ENCODE results near the gene GABRP.

Gene GABRP

DNA sequence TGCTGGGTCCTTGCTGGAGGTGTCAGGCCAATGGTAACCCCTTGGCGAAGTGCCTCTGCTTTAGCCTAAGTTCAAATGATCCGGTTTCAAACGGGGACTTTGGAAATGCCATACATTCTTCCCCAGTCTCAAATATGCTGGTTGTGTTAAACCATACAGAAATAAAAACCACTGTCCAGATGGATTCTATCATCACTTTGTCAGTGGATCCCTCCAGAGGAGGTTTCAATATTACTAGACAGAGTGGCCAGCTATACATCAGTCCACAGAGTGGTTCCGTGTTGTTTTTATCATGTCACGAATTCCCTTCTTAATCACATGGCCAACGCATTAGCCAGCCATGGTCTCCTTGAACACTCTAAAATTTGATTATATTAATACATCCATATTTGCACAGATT lies 71.0 kb downstream of the GABRP start:
- CTCF ChIA-PET: no interaction called here

DNA sequence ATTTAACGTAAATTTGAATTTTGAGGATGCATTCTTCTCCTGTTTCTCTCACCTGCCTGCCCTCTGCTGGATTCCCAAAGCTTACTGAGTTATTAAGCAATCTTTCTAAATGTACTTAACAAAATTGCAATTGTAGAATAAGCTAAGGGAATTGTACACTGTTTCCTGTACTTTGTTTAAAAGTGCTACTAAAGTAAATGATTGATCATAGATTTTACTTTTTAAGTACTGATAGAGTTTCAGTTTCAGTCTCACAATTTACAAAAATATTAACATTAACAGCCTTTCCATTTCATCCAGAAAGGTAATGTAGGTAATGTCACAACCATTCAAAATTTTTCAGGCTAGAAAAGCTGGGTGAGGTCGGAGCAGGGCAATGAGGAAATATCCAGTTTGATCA lies 73.5 kb downstream of the GABRP start:
- DNase-seq (ENCODE audit: low read depth, low spot score): no peak
- ChIA-PET POLR2A (no interaction called here), CTCF (no interaction called here)
- TF ChIP-seq, protein P1, sequence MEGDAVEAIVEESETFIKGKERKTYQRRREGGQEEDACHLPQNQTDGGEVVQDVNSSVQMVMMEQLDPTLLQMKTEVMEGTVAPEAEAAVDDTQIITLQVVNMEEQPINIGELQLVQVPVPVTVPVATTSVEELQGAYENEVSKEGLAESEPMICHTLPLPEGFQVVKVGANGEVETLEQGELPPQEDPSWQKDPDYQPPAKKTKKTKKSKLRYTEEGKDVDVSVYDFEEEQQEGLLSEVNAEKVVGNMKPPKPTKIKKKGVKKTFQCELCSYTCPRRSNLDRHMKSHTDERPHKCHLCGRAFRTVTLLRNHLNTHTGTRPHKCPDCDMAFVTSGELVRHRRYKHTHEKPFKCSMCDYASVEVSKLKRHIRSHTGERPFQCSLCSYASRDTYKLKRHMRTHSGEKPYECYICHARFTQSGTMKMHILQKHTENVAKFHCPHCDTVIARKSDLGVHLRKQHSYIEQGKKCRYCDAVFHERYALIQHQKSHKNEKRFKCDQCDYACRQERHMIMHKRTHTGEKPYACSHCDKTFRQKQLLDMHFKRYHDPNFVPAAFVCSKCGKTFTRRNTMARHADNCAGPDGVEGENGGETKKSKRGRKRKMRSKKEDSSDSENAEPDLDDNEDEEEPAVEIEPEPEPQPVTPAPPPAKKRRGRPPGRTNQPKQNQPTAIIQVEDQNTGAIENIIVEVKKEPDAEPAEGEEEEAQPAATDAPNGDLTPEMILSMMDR (IDR thresholded peaks at IDR 0.05; ENCODE audit: insufficient read depth, low read length, missing control alignments): no peak
- no peak overlapping the region for H3K4me3 ChIP-seq (ENCODE audit: low read depth, low read length)

More for the DNA sequence above, 71.0 kb downstream of the GABRP start:
- POLR2A ChIA-PET: no interaction called here
- TF ChIP-seq, protein P1 (IDR thresholded peaks at IDR 0.05; ENCODE audit: insufficient read depth, low read length, missing control alignments): no peak
- no peak for DNase-seq (ENCODE audit: low read depth, low spot score)
- H3K4me3 ChIP-seq (ENCODE audit: low read depth, low read length): no peak overlapping the region

GRCh38 chr5:170860415-170860814 lies 76.9 kb downstream of the GABRP start:
- DNase-seq (ENCODE audit: low read depth, low spot score): no peak
- CTCF ChIA-PET: no interaction called here
- POLR2A ChIA-PET: no interaction called here
- TF ChIP-seq, protein P1 (IDR thresholded peaks at IDR 0.05; ENCODE audit: insufficient read depth, low read length, missing control alignments): no peak
- H3K4me3 ChIP-seq (ENCODE audit: low read depth, low read length): no peak overlapping the region

DNA sequence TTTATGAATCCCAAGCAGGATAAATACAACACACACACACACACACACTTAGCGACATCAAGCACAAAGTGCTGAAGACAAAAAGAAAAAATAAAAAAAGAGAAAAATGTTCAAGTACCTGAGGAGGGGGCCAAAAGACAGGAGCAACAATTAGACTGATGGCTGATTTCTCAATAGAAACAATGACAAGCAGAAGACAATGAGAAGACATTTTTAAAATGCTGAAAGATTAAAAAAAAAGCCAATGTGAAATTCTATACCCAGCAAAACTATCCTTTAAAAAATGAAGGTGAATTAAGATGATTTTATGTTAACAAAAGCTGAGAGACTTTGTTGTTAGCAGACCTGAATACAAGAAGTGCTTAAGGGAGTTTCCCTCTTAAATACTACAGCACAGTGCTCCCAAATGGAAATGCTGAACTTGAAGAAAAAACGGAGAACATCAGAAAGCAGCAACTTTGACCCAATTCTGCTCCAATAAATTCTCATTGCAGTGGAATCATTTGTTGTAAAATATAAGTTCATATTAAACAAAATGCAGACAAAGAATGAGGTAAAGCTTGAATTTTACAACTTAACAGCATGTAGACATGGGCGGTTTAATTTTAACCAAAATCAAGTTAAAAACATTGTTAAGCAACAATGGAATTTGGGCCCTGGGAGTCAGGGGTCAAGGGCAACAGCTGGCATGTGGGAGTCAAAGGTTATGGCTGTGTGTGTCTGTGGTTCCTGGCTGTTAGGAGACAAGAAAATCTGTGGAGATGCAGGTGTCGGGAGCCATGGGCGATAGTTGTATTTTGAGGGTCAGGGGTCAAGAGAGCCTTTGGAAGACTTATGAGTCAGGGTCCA lies 77.5 kb downstream of the GABRP start:
- peak overlapping the region; percentile 69 for H3K4me3 ChIP-seq (ENCODE audit: low read depth, low read length)
- POLR2A ChIA-PET: no interaction called here
- DNase-seq (ENCODE audit: low read depth, low spot score): no peak
- CTCF ChIA-PET: no interaction called here
- TF ChIP-seq, protein P1 (IDR thresholded peaks at IDR 0.05; ENCODE audit: insufficient read depth, low read length, missing control alignments): no peak

DNA sequence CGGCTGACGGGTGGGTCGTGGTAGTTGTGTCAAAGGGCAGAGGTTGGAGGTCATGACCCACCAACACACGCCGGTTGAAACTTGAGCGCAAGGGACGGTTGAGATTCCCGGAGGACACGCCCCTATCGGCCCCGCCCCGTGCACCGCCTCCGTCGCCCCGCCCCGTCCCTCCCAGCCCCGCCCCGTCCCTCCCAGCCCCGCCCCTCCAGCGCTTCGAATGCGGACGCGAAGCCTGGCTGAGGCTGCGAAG lies 78.1 kb downstream of the GABRP start:
- no peak for DNase-seq (ENCODE audit: low read depth, low spot score)

DNA sequence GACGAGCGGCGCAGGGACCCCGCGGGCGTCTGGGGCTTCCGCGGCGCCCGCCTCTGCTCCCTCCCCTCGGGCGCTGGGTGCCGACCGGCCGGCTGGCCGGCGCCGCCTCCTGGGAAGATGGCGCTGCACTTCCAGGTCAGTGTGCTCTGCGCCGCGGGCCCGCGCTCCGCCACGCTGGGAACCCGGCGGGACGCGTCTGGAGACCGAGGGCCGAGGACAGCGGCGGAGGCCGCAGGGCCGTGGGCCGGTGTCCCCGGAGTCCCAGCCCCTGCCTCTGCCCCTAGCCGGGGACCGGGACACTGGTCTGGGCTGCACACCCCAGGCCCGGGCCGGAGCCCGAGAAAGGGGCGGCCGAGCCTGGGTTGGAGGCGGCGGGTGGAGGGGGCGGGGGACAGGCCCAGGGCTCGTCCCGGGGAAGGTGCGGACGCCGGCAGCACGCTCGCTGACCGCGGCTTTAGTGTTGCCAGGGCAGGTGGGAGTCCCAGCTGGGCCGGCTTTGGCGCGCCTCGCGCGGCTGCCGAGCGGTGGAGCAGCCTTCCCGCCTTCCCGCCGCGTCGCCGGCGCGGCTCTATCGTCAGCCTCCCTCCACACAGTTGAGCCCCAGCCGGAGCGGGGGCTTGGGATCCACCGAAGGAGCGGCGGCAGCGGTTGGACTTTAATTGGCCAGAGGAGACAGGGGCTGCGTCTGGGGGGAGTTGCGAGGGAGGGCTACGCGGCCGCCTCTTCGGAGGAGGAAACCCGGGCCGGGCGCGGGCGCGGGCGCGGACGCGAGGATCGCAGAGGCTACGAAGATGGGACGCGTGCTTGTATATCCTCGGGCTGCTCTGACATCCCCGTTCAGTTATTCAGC lies 78.6 kb downstream of the GABRP start, which contains the start of gene RANBP17:
TSS of gene RANBP17 (plus strand) at position 102 of the 850 bp plus-strand sequence.
- ChIA-PET CTCF (no interaction called here), POLR2A (no interaction called here)
- TF ChIP-seq, protein P1 (IDR thresholded peaks at IDR 0.05; ENCODE audit: insufficient read depth, low read length, missing control alignments): peak; percentile 15
- H3K4me3 ChIP-seq (ENCODE audit: low read depth, low read length): peak within 1 kb of the TSS; percentile 69
- no peak for DNase-seq (ENCODE audit: low read depth, low spot score)

More for the DNA sequence above, 78.1 kb downstream of the GABRP start:
- CTCF ChIA-PET: no interaction called here
- TF ChIP-seq, protein P1 (IDR thresholded peaks at IDR 0.05; ENCODE audit: insufficient read depth, low read length, missing control alignments): no peak
- POLR2A ChIA-PET: no interaction called here
- H3K4me3 ChIP-seq (ENCODE audit: low read depth, low read length): peak overlapping the region; percentile 69

Measured in AG04449 (cell line).